GM21526 (cell line): ENCODE data around the gene EEF1AKMT3.
A peak's percentile ranks its signal among the peaks of the same experiment; 100 is the strongest.
"Not testable (repeated sequence)": the region's sequence is repeated elsewhere in the genome, so short reads cannot be mapped to it uniquely, and the experiment has no call there.

Experiments
- ATAC-seq: cut with Tn5 transposase; IDR thresholded peaks from one replicate; pipeline ENCODE4 v1.9.1; 2021; ENCODE audit warnings: moderate library complexity; ENCODE audit not compliant: unreplicated experiment, low FRiP score

Gene EEF1AKMT3

DNA sequence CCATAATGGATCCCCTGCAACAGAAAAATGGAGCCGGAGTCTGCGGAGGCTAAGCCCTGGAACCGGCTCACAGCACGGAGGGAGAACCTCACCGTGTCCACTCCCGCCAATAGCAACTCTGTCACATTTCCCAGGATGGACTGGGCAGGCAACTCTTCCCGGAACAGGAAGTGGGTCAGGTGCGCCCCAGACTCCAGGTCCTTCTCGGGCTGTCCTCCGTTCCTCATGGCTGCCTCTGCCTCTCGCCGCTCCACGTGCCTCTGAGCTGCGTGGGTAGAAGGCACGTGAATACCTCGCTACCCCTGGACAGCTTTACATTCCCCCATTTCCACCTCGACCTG, 7.8 kb upstream of the EEF1AKMT3 start:
- ATAC-seq, result peak; percentile 3

DNA sequence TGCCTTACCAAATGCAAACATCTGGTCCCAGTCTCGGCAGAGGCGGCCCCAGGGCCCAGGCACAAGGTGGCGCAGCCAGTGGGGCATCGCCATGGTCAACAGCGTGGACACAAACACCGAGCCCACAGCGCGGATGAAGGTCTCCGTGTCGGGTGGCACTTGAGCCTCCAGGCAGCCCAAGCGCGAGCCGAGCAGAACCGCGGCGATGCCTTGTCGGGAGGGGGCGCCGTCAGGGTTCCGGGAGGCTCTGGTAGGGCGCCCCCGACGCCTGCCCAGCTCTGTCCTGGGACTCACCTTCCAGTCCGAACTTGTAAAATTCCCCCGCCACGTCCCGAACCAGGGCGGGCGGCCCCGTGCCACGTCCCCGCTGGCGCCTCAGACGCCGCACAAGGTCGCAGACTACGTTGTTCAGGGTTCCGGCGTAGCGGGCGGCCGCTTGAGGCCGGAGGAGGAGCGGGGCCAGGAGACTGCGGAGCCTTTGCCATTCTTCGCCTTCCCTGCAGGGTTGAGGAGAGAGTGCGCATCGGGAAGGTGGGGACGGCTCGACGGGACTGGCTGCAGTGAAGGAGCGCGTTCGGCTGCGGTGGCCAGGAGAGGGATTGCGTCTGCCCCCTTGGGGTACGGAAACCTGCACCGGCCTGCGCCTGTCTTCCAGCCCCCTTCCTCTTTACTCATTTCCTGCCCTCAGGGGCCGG, 7.3 kb upstream of the EEF1AKMT3 start:
- ATAC-seq, result peak; percentile 45

DNA sequence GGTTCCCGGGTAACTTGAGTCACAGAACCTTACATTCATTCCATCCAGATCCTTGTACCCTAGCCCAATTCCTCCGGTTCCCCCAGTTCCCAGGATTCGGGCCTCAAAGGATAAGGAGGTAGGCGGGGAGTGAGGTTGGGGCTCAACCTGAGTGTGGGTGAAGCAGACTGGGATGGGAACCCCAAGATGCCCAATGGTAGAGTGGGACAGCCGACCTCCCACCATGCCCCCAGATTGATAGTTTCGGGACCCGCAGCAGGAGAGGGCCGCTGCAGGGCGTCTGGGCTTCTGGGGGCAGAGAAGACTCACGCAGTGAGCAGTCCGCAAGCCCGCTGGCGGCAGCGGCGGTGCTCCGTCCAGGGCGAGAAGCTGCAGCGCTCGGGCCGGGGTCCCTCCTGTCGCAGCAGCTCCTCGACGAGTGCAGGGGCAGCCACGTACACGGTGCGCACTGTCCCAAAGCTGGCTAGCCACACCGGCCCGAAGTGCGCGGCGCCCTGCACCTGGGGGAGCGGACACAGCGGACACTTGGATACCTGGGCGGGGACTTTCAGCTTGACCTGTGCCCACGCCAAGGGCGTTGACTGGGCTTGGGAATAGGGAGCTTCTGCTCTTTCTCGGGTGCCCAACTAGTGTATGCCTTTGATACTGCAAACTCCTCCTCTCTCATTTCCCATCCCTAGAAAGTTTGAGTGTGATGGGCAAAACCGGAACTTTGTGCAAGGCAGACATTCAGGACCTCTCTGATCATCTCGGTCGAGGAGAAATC, 6.5 kb upstream of the EEF1AKMT3 start:
- ATAC-seq, result no peak

DNA sequence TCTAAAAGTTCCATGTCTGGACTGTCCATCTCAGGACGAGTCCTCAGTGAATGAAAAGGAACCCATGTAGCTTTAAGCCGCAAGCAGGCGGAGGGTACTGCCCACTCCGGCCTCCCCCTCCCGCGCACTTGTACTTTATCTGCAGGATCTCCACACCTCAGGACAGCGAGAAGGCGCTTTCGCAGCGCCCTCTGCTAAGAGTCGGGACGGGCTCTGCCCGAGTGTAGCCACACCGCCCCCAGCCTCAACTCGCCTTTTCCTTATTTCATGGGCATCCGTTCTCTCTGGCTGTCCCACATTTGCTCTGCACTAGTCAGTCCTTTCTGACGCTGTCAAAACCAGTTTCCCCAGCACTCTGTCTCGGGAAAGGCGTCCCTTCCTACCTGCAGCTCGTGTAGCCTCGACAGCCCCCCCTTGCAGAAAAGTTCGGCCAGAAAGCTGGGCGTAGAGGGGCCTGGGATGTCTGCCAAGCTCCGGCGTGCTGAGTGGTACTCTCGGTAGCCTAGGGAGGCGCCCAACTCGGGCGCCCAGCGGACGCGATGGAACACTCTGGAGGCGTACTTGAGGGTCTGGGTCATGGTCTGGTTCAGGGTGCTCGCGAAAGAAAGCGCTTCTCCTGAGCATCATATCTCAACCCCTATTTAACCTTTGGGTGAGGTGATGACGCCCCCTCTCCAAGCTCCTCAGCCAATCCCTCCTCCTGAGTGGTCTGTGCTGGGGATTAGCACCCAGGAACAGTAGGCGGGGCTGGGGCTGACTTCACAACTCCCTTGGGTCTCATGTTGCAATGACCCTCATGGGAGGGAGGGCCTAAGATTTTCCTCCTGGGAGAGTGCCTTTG, 5.7 kb upstream of the EEF1AKMT3 start, which contains the start of gene CYP27B1:
Gene CYP27B1 (minus strand): TSS at position 615 of the 841 bp plus-strand sequence. CDS start 37 bp downstream, at position 578.
- ATAC-seq, result no peak

- ATAC-seq, result no peak
Observed at GRCh38 chr12:57767305-57767698, 5.1 kb upstream of the EEF1AKMT3 start.

DNA sequence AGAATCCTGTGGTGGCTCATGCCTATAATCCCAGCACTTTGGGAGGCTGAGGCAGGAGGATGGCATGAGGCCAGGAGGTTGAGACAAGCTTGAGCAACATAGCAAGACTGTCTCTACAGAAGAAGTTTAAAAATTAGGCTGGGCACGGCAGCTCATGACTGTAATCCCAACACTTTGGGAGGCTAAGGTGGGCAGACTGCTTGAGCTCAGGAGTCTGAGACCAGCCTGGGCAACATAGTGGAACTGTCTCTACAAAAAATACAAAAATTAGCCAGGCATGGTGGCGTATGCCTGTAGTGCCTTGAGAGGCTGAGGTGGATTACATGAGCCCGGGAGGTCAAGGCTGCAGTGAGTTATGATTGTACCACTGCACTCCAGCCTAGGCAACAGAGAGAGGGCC, 4.5 kb upstream of the EEF1AKMT3 start:
- no peak for ATAC-seq

GRCh38 chr12:57769594-57769993, 2.8 kb upstream of the EEF1AKMT3 start:
- ATAC-seq, result no peak

DNA sequence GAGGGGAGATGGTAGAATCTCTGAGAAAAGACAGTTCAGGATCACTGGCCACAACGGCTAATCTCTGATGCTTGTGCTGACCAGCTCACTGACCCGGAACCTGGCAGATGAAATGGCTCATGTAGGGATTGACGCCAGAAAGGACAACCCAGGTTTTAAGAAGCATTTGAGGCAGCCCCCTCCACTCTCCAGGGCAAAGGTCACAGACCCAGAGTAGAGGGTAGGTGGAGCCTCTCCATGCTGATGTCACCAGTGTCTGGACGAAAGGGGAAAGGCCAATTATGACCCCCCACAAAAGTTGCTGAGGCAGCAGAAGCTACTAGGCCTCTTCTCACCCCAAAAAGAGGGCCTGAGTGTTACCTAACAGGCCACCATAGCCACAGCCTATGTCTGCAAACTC, 1.7 kb upstream of the EEF1AKMT3 start:
- no peak for ATAC-seq

GRCh38 chr12:57771236-57771872, 1.1 kb upstream of the EEF1AKMT3 start:
- peak; percentile 73 for ATAC-seq

DNA sequence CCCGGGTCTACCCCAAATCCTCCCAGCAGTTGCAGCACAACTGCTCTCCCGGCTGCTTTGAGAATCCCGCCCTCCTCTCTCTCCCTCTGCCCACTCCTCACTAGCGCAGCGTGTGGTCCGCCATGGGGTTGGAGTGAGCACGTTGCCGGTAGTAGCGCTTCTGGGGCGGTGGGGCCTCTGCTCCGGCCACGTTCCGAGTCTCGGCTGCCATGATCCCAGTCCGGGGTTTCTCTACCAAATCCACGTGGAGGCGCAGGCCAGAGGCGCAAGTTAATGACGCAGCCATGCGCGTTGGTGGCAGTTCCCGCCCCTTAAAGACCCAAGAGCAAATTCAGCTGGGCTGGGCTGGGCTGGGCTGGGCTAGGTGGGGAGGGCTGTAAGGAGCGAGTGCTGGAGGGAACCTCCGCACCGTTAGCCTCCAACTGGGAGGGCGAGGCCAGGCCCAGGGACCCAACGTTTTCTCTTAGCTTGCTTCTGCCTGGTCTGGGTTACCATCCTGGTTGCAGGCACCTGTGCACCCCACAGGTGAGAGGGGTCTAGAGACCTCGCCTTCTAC, 463 bp upstream of the EEF1AKMT3 start, which contains the start of gene METTL1:
Gene METTL1 (minus strand): TSS at position 233 of the 556 bp plus-strand sequence. CDS start 22 bp downstream, at position 211.
- ATAC-seq, result peak; percentile 75

DNA sequence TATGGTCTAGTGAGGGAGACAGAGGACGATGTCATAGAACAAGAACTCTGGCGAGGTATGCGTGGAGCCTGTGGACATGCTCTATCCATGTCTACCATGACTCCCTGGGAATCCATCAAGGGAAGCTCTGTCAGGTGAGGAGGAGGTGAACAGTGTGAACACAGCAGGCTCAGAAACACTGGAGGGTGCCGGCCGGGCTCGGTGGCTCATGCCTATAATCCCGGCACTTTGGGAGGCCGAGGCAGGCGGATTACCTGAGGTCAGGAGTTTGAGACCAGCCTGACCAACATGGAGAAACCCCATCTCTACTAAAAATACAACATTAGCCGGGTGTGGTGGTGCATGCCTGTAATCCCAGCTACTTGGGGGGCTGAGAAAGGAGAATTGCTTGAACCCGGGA, 2.2 kb downstream of the EEF1AKMT3 start:
- not testable (repeated sequence) for ATAC-seq

- no peak for ATAC-seq
Observed at GRCh38 chr12:57775044-57775443, 2.6 kb downstream of the EEF1AKMT3 start.

DNA sequence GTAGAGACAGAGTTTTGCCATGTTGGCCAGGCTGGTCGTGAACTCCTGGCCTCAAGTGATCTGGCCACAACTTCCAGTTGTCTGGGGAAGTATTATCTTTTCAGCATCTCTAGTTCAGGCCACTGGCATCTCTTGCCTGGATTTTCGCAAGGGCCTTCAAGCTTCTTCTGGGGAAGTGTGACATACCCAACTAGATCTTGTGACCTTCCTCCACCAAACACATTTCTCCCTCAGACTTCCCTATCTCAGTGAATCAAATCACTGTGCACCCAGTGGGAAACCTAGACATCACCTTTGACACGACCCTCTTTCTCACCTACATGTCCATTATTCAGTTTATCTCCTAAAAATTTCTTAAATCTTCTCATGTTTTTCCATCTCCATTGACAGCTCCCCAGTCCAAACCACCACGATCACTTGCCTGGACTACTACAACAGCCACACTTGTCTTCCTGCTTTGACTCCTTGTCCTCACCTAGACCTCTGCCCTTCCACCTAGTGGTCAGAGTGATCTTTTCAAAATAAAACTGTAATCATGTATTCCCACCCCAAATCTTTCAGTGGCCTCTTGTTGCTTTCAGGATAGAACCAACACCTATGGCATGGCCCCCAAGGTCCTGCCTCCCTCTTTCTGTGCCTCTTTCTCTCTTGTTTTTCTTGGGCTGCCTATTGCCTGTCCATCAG, 3.3 kb downstream of the EEF1AKMT3 start:
- no peak for ATAC-seq

GRCh38 chr12:57776247-57776587, 3.8 kb downstream of the EEF1AKMT3 start:
- no peak for ATAC-seq

- no peak for ATAC-seq
Observed at GRCh38 chr12:57777367-57777766, 5.0 kb downstream of the EEF1AKMT3 start.

DNA sequence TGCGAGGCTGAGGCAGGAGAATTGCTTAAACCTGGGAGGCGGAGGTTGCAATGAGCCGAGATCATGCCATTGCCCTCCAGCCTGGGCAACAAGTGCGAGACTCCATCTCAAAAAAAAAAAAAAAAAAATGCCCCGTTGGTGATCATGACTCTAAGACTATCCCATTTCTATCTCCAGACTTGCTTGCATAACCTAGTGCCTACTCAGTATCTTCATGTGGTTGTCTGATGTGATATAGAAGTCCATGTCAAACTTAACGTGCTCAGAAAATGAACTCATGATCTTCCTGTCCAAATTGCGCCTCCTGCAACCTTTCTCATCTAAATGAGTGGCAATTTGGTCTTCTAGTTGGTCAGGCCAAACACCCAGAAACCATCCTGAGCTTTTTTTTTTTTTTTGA, 5.5 kb downstream of the EEF1AKMT3 start:
- ATAC-seq, result no peak

GRCh38 chr12:57779736-57780135, 7.3 kb downstream of the EEF1AKMT3 start:
- no peak for ATAC-seq

GRCh38 chr12:57780284-57780897, 8.0 kb downstream of the EEF1AKMT3 start:
- no peak for ATAC-seq

DNA sequence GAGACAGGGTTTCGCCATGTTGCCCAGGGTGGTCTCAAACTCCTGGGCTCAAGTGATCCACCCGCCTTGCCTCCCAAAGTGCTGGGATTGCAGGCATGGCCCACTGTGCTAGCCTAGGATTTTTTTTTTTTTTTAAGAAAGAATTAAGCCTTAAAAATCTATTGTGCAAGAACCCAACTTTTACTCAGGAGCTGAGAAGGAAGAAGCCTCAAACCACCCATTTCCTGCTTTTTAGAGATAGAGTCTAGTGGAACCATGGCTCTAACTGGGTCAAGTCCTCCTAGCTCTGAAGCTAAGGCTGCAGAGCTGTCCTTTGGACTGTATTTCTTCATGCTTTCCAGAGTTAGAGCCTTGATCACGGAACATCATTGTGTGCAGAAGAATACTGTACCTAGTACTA, 8.8 kb downstream of the EEF1AKMT3 start:
- ATAC-seq, result no peak
